GM23248 (cell line): ENCODE results near the gene LDLRAD4.

Experiments
- EZH2 ChIP-seq: fragments of 200-600 bp; sonication (generic); IDR thresholded peaks from 2 replicates; pipeline ENCODE4 v1.6.1; 2018; ENCODE audit warnings: antibody characterized with exemption, mild to moderate bottlenecking; ENCODE audit not compliant: insufficient read depth, poor library complexity, severe bottlenecking
- EZH2phosphoT487 ChIP-seq: fragments of 200-600 bp; sonication (generic); IDR thresholded peaks from 2 replicates; pipeline ENCODE4 v1.6.1; 2018; ENCODE audit warnings: antibody characterized with exemption, moderate library complexity, mild to moderate bottlenecking, low read depth; ENCODE audit not compliant: insufficient read depth

- TF ChIP-seq EZH2 (no peak), EZH2phosphoT487 (no peak)
These were observed 358.6 kb downstream of the LDLRAD4 start for GRCh38 chr18:13577091-13577697.
